IPS-NIHi11 (cell line): ENCODE data around the gene ZNF579.

Experiments used
- DNase-seq: peaks from one replicate; pipeline ENCODE4 v3.0.0; 2012; ENCODE audit warnings: mixed read lengths, low spot score

ZNF579 gene

DNA sequence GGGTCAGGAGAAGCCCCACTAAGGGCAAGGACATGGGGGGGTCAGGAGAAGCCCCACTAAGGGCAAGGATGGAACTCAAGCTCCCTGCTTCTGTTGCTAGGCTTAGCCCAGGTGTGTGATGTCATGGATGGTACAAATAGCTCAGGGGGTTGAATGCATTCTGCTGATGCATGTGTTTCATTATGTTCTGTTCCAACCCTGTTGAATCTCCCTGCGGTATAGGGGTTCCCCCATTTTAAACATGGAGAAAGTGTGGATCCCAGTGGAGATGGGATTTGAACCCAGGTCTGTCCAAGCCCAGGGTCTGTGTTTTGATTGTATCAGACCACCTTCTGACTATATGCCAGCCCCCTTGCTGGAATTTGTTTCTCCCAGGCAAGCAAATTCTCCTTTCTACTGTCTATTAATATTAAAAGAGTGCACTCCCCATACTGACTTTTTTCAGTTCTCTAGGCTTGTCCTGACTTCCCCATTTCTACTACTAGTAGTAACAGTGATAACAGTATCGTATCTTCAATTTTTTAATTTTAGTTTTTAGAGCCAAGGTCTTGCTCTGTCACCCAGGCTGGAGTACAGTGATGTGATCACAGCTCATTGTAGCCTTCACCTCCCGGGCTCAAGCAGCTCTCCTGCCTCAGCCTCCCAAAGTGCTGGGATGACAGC lies 31.5 kb upstream of the ZNF579 start:
- no peak for DNase-seq

DNA sequence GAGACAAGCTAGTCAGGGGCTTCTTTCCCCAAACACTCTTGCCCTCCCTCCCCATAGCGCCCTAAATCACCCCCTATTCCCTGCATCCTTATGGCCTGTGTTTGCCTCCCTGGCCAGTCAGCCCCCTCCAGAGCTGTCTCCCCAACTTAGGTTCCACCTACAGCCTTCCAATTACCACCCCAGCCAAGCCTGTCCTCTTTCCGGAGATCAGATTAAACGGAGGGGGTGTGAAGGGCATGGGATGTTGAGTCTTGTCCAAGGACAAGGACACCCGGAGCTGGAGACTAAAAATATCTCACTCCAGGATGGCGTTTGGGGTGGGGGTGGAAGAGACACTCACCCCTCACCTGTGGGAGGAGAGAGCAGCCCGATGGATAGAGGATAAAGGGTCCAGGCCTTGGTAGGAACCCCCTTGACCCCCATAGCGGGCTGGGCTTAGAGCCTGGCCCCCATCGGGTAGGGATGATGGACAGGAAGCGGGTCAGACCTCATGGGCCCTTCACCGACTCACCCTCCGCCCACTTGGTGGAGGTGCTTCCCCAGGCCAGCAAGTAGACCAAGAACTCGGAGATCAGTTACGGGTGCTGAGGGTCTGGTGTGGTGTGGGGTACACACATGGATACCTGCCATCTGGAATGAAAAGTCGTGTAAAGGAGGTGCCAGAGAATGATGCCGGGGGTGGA lies 30.8 kb upstream of the ZNF579 start:
- DNase-seq, result no peak

DNA sequence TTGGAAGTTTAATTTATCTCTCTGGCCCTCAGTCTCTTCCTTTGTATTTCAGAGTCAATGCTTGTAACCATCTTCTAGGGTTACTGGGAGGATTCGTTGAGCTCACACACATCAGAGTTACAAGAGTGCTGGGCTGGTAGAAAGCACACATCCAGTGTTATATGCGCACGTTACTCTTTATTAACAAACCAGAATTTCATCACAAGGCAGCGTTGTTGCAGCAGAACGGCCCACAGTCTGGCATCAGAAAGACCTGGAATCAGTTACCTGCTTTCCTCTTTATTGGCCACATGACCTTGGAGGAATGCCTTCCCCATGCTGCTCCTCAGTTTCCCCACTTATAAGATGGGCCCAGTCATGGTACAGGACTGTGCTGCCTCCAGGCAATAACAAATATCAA lies 28.7 kb upstream of the ZNF579 start:
- no peak for DNase-seq

DNA sequence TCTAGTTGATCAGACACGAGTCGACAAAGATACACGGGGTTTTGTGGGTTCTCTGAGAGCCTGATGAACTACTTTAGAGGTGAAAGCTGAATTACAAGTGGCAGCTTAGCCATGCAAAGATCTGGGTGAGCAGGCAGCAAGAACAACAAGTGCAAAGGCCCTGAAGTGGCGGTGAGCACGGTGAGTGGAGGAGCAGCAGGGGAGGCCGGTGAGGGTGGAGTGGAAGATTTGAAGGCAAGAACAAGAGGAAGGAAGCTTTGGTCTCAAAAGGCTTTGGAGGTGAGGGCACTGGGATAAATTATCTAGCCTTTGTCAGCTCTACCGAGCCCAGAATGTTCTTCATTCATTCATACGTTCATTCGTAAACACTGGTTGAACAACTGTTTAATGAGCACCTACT lies 26.2 kb upstream of the ZNF579 start:
- no peak for DNase-seq

GRCh38 chr19:55606471-55606787 lies 25.8 kb upstream of the ZNF579 start:
- no peak for DNase-seq

DNA sequence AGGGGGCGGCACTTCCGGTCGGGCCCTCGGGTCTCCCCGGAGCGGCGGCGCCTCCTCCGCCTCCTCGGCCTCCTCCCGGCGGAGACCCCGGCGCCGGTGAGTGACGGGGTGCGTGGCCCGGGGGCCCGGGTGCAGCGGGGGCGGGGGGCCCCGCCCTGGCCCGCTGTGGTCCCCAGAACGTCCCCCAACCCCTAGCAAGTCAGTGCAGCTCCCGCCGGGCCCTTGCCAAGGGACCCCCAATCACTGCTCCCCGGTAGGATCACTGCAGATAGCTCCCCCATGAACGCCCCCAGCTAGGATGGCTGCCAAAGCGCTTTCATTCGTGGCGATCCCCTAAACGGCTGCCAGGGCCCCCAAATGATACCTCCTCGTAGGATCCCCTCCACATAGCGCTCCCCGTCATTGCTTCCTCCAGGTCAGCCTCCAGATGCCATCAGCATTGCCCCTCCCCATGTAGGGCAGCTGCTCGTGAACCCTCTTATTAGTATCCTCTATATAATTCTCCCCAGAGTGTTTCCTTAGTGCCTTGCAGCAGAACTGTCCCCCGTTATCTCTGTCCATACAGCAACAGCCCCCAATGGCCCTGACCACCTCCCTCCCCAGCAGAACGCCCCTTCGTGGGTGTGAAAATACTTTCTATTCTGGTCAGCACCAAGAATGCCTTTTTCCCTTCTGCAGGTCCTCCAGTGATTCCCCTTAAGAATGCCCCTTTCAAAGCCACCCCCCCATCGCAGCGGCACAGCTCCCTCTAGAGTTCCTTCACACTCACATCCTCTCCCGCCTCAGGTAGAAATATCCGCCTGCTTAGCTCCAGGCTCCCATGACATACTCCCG lies 25.2 kb upstream of the ZNF579 start, which contains the start of gene ZNF865:
Gene ZNF865 (plus strand): TSS at position 11 of the 834 bp plus-strand sequence. CDS start 7,972 bp downstream, outside the sequence.
- peak; percentile 81 for DNase-seq

- DNase-seq, result peak; percentile 87
Observed at GRCh38 chr19:55605207-55605636, 24.6 kb upstream of the ZNF579 start.

DNA sequence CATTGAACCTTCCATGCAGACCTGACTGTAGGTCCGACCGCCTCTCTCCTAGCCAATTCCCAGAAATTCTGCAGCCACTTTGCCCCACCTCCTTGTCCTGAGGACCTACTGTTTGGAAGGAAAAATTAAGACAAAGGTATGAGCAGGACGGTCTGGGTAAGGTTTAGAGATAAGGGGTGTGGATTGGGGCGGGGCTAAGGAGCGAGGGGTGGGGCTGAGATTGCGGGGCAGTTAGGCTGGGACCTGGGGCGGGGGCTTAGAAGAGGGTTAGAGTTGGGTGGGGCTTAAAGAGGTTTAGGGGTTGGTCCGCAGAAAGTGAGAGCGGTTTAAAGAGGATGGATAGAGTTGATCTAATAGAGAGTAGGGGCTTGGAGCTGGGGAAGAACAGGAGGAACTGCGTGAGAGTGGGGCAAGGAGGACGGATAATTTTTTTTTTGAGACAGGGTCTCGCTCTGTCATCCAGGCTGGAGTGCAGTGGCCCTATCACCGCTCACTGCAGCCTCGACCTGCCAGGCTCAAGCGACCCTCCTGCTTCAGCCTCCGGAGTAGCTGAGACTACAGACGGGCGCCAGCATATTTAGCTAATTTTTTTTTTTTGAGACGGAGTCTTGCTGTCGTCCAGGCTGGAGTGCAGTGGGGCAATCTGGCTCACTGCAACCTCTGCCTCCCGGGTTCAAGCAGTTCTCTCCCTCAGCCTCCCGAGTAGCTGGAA lies 23.1 kb upstream of the ZNF579 start:
- no peak for DNase-seq

DNA sequence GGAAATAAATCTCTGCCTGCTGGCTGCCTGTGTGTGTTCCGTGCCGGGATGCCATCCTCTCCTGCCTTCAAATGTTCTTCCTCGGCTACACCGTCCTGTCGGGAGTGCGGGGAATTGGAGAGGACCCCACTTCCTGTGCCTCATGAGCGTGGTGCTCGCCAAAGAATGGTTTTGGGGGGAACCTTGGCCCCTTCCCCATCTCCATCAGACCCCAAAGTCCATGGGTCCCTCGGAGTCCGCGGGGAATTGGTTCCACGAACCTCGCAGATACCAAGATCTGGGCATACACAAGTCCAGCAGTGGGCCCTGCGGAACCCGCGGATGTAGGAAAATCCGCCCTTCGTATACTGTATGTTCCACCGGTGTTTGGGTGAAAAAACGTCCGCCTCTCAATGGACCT lies 22.5 kb upstream of the ZNF579 start:
- no peak for DNase-seq

GRCh38 chr19:55602104-55603001 lies 21.7 kb upstream of the ZNF579 start:
- DNase-seq, result no peak

DNA sequence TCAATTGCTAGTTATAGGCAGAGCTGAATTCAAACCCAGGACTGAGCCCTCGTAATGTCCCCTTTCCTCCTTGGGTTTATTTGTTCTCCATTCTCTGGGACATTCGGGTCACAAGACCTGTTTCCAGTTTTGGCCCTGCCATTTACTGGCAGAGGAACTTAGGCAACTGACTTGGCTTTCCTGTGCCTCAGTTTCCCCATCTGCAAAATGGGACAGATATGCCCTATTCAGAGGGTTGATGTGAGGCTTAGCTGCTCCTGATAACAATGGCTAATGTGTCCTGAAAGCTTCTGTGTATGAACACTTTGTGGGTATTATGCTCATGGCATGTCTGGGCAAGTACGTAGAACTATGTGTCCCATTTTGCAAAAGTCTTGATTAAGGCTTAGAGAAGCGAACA lies 20.4 kb upstream of the ZNF579 start:
- DNase-seq, result no peak

- no peak for DNase-seq
Observed at GRCh38 chr19:55600662-55601028, 20.0 kb upstream of the ZNF579 start.

DNA sequence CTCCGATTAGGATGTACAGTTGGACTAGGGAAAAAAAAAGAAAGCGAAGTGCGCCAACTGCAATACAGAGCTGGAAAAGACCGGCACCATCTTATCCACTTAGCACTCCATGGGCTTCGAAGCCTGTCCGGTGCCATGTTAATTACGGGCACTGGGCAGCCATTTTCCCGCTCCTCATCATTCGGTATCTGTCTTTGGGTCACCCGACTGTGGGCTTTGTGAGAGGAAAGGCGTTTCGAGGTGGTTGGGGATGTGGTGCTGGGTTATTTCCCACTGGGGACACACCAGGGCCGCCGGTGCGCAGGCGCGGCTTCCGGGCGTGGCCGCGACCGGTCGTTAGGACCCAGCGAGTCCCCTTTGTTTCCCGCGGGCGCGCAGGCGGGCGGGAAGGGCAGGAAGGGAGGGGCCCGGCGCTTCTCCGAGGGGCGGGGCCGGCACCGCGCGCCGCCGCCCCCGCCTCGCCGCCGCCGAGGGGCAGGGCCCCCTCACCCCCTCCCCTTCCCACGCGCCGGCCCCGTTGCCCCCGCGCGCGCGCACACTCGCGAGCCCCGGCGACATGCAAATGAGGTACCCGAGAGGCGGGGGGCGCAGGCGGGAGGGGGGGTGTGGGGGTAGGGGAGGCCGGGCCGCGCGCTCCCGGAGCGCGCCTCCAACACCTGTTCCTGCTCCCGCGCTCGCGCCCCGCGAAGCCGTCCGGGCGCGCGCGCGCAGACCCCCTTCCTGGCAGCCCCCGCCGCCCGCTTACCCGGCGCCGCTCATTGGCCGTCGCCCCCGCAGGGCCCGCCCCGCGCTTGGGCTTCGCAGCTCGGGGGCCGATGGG lies 19.4 kb upstream of the ZNF579 start, which contains the start of gene ZNF524:
Gene ZNF524 (plus strand): TSS at position 447 of the 820 bp plus-strand sequence. CDS start 1,825 bp downstream, outside the sequence.
- peak; percentile 71 for DNase-seq

DNA sequence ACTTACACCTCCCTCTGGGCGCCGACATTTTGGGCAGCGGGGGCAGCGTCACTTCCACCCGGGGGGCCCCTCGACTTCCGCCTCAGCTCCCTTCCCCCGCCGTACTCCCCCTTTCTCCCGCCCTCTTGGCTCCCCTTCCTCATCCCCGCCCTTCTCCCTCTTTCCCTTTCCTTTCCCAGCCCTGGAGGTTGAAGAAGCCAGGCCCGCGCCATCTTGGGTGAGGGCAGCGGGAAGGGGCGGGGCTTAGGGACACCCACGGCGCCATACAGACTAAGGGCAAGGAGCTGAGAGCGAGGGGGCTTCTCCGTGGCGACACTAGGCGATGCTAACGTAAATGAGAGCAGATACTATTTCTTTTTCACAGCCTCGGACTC lies 18.8 kb upstream of the ZNF579 start, which contains the start of gene FIZ1:
Gene FIZ1 (minus strand): TSS at position 50 of the 374 bp plus-strand sequence. CDS start 1,652 bp downstream, outside the sequence.
- DNase-seq, result peak; percentile 68

- DNase-seq, result peak; percentile 76
Observed at GRCh38 chr19:55598719-55599467, 18.2 kb upstream of the ZNF579 start.

GRCh38 chr19:55598034-55598433 lies 17.4 kb upstream of the ZNF579 start:
- DNase-seq, result peak; percentile 19

DNA sequence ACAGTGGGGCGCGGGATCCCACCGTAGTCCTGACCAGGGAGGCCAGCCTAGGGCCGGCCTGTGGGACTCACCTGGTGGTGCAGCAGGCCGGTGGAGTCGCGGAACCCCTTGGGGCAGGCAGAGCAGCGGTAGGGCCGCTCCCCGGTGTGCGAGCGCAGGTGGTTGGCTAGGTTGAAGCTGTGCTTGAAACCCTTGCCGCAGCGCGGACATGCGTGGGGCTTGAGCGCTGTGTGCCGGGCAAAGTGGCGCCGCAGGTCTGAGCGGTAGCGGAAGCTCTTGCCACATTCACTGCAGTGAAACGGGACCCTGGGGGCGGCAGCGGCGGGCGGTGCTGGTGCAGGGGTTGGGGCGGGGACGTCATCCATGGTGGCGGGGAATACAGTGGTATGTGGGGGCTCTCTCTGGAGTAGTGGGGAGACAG lies 16.9 kb upstream of the ZNF579 start:
- DNase-seq, result no peak

DNA sequence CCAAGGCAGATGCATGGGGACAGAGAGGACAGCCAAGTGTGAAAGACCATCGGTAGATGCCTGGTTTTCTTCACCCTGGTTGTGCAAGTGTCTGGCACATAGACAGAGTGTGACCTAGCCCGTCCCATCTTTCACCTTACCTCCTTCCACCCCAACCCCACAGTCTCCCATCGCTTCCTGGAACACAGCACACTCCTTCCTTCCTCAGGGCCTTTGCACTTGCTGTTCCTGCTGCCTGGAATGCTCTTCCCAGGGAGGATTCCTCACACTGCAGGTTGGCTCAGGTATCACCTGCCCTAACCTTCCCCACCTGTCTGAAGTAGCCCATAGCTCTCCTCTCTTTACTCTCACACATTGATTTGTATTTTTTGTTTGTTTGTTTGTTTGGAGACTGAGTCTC lies 15.7 kb upstream of the ZNF579 start:
- DNase-seq, result no peak

DNA sequence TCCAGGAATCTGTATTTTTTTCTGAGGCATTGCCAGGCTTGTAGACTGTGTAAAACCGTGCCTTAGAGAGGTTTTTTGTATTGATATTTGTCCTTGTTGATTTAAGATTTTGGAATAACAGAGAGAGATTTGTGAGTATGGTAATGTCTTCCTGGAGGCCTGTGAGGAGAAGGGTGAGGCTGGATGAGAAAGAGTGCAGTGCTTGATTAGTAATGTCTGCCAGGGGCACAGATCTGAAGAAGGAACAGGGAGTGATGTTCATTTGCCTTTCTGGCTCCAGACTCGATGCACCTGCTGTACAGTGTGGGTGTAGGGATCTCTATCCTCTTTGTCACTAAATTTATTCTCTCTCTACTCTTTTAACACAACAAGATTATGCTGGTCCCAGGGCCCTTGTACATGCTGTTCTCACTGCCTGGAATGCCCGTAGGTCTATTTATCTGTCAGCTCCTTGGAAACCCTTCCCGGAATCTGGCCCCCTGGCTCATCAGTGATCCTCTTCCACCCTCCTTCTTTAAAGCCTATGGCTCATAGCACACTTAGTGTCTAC lies 14.4 kb upstream of the ZNF579 start:
- no peak for DNase-seq
